Heart left ventricle (tissue), 16 donors: ENCODE results near the gene TMEFF1. TPM values are rescaled to one million over a fixed set of nuclear protein-coding genes. Genes with fewer than 3 reads are reported as not detected.

Experiments
- ATAC-seq, 4 donors: fragments of 200-7000 bp; cut with Tn5 transposase; one replicate each; pipeline ENCODE4 v1.9.1; 2020 to 2022; ENCODE audit warnings: moderate library complexity in 4 of 4, mild to moderate bottlenecking in 3 of 4, moderate number of reproducible peaks in 1 of 4
- DNase-seq, 5 donors: peaks; one replicate each; pipeline ENCODE4 v3.0.0-alpha.2; 2020
- H3K27ac ChIP-seq, 12 donors: fragments of 200-600 bp; sonication (generic) in 4 of 12; one replicate each; pipeline versions ENCODE4 v1.5.0 to v1.8.0; 2016 to 2022; ENCODE audit warnings: mild to moderate bottlenecking in 2 of 12
- H3K27me3 ChIP-seq, 9 donors: fragments of 200-600 bp; sonication (generic) in 2 of 9; one replicate each; pipeline versions ENCODE4 v1.5.1 to v1.8.0; 2016 to 2022; ENCODE audit warnings: mild to moderate bottlenecking in 3 of 9
- H3K36me3 ChIP-seq, 9 donors: fragments of 200-600 bp; sonication (generic) in 2 of 9; one replicate each; pipeline versions ENCODE4 v1.5.0 to v1.8.0; 2018 to 2022; ENCODE audit warnings: mild to moderate bottlenecking in 2 of 9
- H3K4me1 ChIP-seq, 12 donors: fragments of 200-600 bp; sonication (generic) in 4 of 12; one replicate each; pipeline versions ENCODE4 v1.5.0 to v1.8.0; 2016 to 2022; ENCODE audit warnings: mild to moderate bottlenecking in 3 of 12
- H3K4me3 ChIP-seq, 12 donors: fragments of 200-600 bp; sonication (generic) in 4 of 12; one replicate each; pipeline versions ENCODE4 v1.5.0 to v1.8.0; 2017 to 2022; ENCODE audit warnings: mild to moderate bottlenecking in 9 of 12, moderate library complexity in 4 of 12
- H3K9me3 ChIP-seq, 12 donors: fragments of 200-600 bp; sonication (generic) in 4 of 12; one replicate each; pipeline versions ENCODE4 v1.5.0 to v1.8.0; 2016 to 2022; ENCODE audit warnings: mild to moderate bottlenecking in 1 of 12
- POLR2A ChIP-seq, 2 donors: fragments of 450-650 bp; IDR thresholded peaks; one replicate each; pipeline ENCODE4 v1.6.1; 2017; ENCODE audit warnings: antibody characterized with exemption in 2 of 2, mild to moderate bottlenecking in 2 of 2, moderate library complexity in 2 of 2
- WGBS, 4 donors: extraction: QIAGEN DNeasy Blood & Tissue Kit in 2 of 4; methylation state at CpG; one replicate each; pipeline versions ENCODE4 v1.1.5 to v1.1.7; 2013 to 2018; 5-methylcytosine and 5-hydroxymethylcytosine counted together
- intact Hi-C, 10 donors: fragments of 100-400 bp; cut with DNase I; formaldehyde crosslinking; loops; one replicate each; pipeline versions ENCODE4 v1.11.1 to v1.14.2; 2022
- polyA plus RNA-seq, 2 donors: library from polyadenylated mRNA; stranded (reverse); fragments of 200-250 nt; gene quantifications; one replicate each; pipeline ENCODE4 v1.2.3, GENCODE V29; 2013
- total RNA-seq, 9 donors: library from RNA; depleted of rRNA in 2 of 9; stranded (reverse); fragments of >200 nt in 2 of 9; fragmentation: NEBNext Ultra II Directional in 3 of 9; extraction: Animal tissue kit (Norgen Biotek cat#: 25700) in 3 of 9; gene quantifications; one replicate each; pipeline versions ENCODE4 v1.1.0 to v1.2.4, GENCODE V29; 2016 to 2023
- TF ChIP-seq, protein P1 (sequence below), 12 donors: fragments of 200-600 bp; sonication (generic) in 4 of 12; IDR thresholded peaks; one replicate each; pipeline versions ENCODE4 v1.5.0 to v1.8.0; 2018 to 2022; ENCODE audit warnings: antibody characterized with exemption in 12 of 12, mild to moderate bottlenecking in 5 of 12
- donor health status: ischemic (EF 13 %, LVEDD 7.1; RV severe dilation, severe dysfunction).
- donor health status: healthy with polysubstance abuse.
- donor health status: DM: no; HTN: yes; CAD: no.
- donor health status: DM: no; HTN: no; CAD: no.
- donor health status: ischemic (EF 25% LVEDD 6.9; RV normal size, moderate dysfunction).
- donor health status: ischemic (EF 25% LVEDD 5.7; RV mildly dilated, moderate dysfunction).
- donor health status: healthy.
- donor health status: DM: yes; HTN: yes; CAD: no.
- donor health status: ischemic (EF 35%, LVEDD 5.7; RV mildly dilated, moderate dysfunction).
- donor health status: nonischemic (EF 11% LVEDD 7.7; RV severe dilation, severe dysfunction).
- donor health status: DM: yes; HTN: yes; CAD: no.
- donor health status: PGD.
- donor health status: ischemic (EF 29% LVEDD 5.4; RV normal size, mild dysfunction).
- donor health status: nonischemic (EF 23%, LVEDD 6.1; RV moderate dilation, normal function).

TMEFF1 gene
- total and polyA plus RNA-seq, 11 donors: 0.03 to 1.1 (median 0.19) TPM; not detected in 4

DNA sequence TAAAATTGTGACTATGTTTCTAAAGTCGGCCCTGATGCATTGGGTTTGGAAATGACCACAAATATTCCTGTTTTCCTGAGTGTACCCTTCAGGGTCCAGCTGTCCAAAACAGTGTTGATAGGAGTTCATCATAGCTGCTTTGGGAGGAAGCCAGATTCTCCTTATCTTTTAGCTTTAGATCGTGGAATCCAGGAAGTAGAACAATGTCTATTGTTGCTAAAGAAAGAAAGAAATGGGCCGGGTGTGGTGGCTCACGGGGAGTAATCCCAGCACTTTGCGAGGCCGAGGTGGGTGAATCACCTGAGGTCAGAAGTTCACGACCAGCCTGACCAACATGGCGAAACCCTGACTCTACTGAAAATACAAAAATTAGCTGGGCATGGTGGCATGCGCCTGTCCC lies 114.4 kb downstream of the TMEFF1 start:
- H3K36me3 ChIP-seq: peaks cover 0 to 22% (median 0%) of the 10 kb centered on the region in 9 donors
- intact Hi-C loops: no loop called here

DNA sequence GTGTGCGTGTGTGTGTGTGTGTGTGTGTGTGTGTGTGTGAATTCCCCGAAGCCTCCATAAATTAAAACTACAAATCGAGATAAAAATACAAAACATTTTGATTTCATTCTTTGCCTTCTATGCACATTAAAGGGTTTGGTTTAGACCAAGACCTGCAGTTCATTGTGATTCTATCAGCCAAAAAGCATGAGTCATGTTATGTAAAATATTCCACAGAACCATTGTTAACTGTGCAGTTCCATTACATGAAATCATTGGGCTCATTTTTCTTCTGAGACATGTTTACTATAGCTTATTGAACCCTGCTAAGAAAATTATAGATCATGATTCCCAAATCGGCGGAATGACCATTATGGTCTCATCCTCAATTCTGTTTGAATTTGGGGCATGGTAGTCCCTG lies 116.6 kb downstream of the TMEFF1 start:
- H3K4me3 ChIP-seq: no peak overlapping the region
- TF ChIP-seq, protein P1, sequence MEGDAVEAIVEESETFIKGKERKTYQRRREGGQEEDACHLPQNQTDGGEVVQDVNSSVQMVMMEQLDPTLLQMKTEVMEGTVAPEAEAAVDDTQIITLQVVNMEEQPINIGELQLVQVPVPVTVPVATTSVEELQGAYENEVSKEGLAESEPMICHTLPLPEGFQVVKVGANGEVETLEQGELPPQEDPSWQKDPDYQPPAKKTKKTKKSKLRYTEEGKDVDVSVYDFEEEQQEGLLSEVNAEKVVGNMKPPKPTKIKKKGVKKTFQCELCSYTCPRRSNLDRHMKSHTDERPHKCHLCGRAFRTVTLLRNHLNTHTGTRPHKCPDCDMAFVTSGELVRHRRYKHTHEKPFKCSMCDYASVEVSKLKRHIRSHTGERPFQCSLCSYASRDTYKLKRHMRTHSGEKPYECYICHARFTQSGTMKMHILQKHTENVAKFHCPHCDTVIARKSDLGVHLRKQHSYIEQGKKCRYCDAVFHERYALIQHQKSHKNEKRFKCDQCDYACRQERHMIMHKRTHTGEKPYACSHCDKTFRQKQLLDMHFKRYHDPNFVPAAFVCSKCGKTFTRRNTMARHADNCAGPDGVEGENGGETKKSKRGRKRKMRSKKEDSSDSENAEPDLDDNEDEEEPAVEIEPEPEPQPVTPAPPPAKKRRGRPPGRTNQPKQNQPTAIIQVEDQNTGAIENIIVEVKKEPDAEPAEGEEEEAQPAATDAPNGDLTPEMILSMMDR (IDR thresholded peaks at IDR 0.05): no peak
- no peak for TF ChIP-seq POLR2A (IDR thresholded peaks at IDR 0.05)
- H3K27ac ChIP-seq: no peak overlapping the region
- peaks cover 0 to 9% (median 0%) of the 10 kb centered on the region in 12 donors for H3K4me1 ChIP-seq
- H3K36me3 ChIP-seq: peaks cover 0 to 22% (median 0%) of the 10 kb centered on the region in 9 donors
- DNase-seq (no peak), ATAC-seq (no peak)
- H3K9me3 ChIP-seq: no peaks in the 10 kb centered on the region
- intact Hi-C loops: no loop called here
- H3K27me3 ChIP-seq: no peaks in the 10 kb centered on the region
- WGBS, 4 donors: 77 to 96% (median 89%) methylated on average over 5 of the region's 5 CpGs

More for the DNA sequence above, 114.4 kb downstream of the TMEFF1 start:
- peaks cover 0 to 13% (median 0%) of the 10 kb centered on the region in 12 donors for H3K4me1 ChIP-seq
- peak overlapping the region in 1 of 12 donors; percentile 44 for H3K27ac ChIP-seq
- H3K9me3 ChIP-seq: no peaks in the 10 kb centered on the region
- ATAC-seq (peak in 2 of 4 donors; percentile 43 to 49), DNase-seq (no peak)
- WGBS, 4 donors: 42 to 52% (median 48%) methylated on average over 9 of the region's 9 CpGs
- TF ChIP-seq, protein P1 (IDR thresholded peaks at IDR 0.05): no peak
- TF ChIP-seq POLR2A (IDR thresholded peaks at IDR 0.05): no peak
- no peaks in the 10 kb centered on the region for H3K27me3 ChIP-seq
- H3K4me3 ChIP-seq: no peak overlapping the region

DNA sequence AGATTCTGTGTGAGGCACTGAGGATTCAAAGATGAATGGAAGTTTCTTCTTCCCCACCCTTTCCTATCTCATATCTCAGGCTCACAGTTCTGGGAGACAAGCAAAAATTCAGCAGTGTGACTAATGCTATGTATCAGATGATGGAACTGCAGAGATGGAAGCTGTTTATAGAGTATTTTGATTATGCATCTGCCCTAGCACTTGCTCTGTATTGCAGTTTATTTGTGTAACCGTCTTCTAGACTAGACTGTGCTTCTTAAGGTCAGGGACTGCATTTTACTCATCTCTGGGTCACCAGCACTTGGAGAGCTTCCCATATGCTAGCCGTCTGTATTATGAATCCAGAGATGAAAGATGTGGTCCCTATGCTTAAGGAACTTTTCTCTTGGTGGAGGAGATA lies 117.5 kb downstream of the TMEFF1 start:
- TF ChIP-seq, protein P1 (IDR thresholded peaks at IDR 0.05): no peak
- no peak for TF ChIP-seq POLR2A (IDR thresholded peaks at IDR 0.05)
- no peak overlapping the region for H3K4me3 ChIP-seq
- intact Hi-C loops: loop anchor here in 9 of 10 donors (5.0 to 10.0 kb wide), 9 partner anchors 146 to 1406 kb away; partner anchors contain the start of genes TEX10 (in 3 of the 9) and MSANTD3 (in 1 of the 9)

DNA sequence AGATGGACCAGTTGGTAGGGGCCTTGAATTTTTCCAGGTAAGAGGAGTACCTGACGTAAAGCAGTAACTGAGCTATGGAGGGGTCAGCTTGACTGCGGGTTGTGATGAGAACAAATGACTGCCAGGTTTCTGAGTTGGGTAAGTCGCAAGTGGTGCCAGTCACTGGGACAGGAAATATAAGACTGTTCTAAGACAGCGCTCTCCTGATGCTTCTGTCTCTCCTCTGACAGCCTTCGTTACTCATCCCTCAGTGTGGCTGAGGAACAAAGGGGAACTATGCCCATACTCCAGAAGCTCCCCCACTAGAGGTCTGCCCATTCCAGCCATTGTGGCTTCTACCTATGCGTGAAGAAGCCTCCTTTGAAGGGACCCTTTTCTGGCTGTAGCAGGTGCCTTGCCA lies 118.2 kb downstream of the TMEFF1 start:
- no peak overlapping the region for H3K27ac ChIP-seq
- TF ChIP-seq POLR2A (IDR thresholded peaks at IDR 0.05): no peak
- TF ChIP-seq, protein P1 (IDR thresholded peaks at IDR 0.05): no peak
- intact Hi-C loops: loop anchor here in 9 of 10 donors (5.0 to 10.0 kb wide), 9 partner anchors 146 to 1406 kb away; partner anchors contain the start of genes TEX10 (in 3 of the 9) and MSANTD3 (in 1 of the 9)
- no peak for ATAC-seq
- H3K36me3 ChIP-seq: peaks cover 0 to 13% (median 0%) of the 10 kb centered on the region in 9 donors
- peaks cover 0 to 13% (median 3%) of the 10 kb centered on the region in 12 donors for H3K4me1 ChIP-seq
- DNase-seq: no peak
- no peaks in the 10 kb centered on the region for H3K9me3 ChIP-seq
- WGBS, 4 donors: 94 to 96% (median 94%) methylated on average over 6 of the region's 6 CpGs
- H3K4me3 ChIP-seq: no peak overlapping the region
- H3K27me3 ChIP-seq: no peaks in the 10 kb centered on the region

More for the DNA sequence above, 117.5 kb downstream of the TMEFF1 start:
- Histone ChIP-seq H3K27me3 (no peaks in the 10 kb centered on the region), H3K36me3 (peaks cover 0 to 20% (median 0%) of the 10 kb centered on the region in 9 donors), H3K9me3 (no peaks in the 10 kb centered on the region), H3K4me1 (peaks cover 0 to 13% (median 3%) of the 10 kb centered on the region in 12 donors), H3K27ac (no peak overlapping the region)
- DNase-seq (no peak), ATAC-seq (no peak)
- 41 to 60% (median 53%) methylated on average over 2 of the region's 2 CpGs for WGBS, 4 donors
